DND-41 (cell line): ENCODE measurements around the gene UBE2K.

Source experiments
- ATAC-seq: fragments of 200-7000 bp; cut with Tn5 transposase; 3 replicates; pipeline ENCODE4 v1.9.1; 2021; ENCODE audit warnings: low read depth; ENCODE audit not compliant: insufficient read depth
- DNase-seq: peaks from one replicate; pipeline ENCODE4 v3.0.0-alpha.2; 2020
- H2AFZ ChIP-seq: 2 replicates; pipeline ENCODE4 v1.6.0; 2012; ENCODE audit warnings: low read depth, low read length
- H3K27ac ChIP-seq: 2 replicates; pipeline ENCODE4 v1.5.1; 2012; ENCODE audit warnings: low read length, inconsistent platforms
- H3K27me3 ChIP-seq: fragments of 200-600 bp; sonication (generic); 2 replicates; pipeline ENCODE4 v1.6.0; 2012; ENCODE audit warnings: low read length, mild to moderate bottlenecking, inconsistent platforms; ENCODE audit not compliant: insufficient read depth, poor library complexity
- H3K36me3 ChIP-seq: 2 replicates; pipeline ENCODE4 v1.5.1; 2012; ENCODE audit warnings: low read length, inconsistent platforms; ENCODE audit not compliant: insufficient read depth
- H3K4me1 ChIP-seq: 2 replicates; pipeline ENCODE4 v1.5.1; 2012; ENCODE audit warnings: mild to moderate bottlenecking, low read length; ENCODE audit not compliant: insufficient read depth
- H3K4me2 ChIP-seq: 2 replicates; pipeline ENCODE4 v1.6.0; 2012; ENCODE audit warnings: mild to moderate bottlenecking, moderate library complexity, low read length, inconsistent platforms; ENCODE audit not compliant: insufficient read depth
- H3K4me3 ChIP-seq, 2 experiments: fragments of 200-600 bp in 1 of 2; shearing (Covaris generic) in 1 of 2; 2 replicates each; pipeline ENCODE4 v1.5.1; 2012 to 2016; ENCODE audit warnings: inconsistent platforms in 2 of 2, low read length in 2 of 2, mild to moderate bottlenecking in 2 of 2, low read depth in 1 of 2, moderate library complexity in 1 of 2
- H3K79me2 ChIP-seq: 2 replicates; pipeline ENCODE4 v1.6.0; 2012; ENCODE audit warnings: low read length, inconsistent platforms; ENCODE audit not compliant: insufficient read depth
- H3K9ac ChIP-seq: 2 replicates; pipeline ENCODE4 v1.6.0; 2012; ENCODE audit warnings: low read depth, mild to moderate bottlenecking, inconsistent platforms, low read length, moderate library complexity
- H3K9me3 ChIP-seq: 2 replicates; pipeline ENCODE4 v1.5.1; 2012; ENCODE audit warnings: low read length, moderate library complexity, mild to moderate bottlenecking, inconsistent platforms; ENCODE audit not compliant: insufficient read depth, severe bottlenecking
- H4K20me1 ChIP-seq: 2 replicates; pipeline ENCODE4 v1.6.0; 2012; ENCODE audit warnings: low read length; ENCODE audit not compliant: insufficient read depth
- CTCF ChIP-seq: IDR thresholded peaks from 2 replicates; pipeline ENCODE4 v1.5.1; 2012; ENCODE audit warnings: borderline replicate concordance, low read length, moderate library complexity, mild to moderate bottlenecking; ENCODE audit not compliant: poor library complexity, severe bottlenecking; ENCODE audit errors: extremely low read depth
- EZH2 ChIP-seq: IDR thresholded peaks from 3 replicates; pipeline ENCODE4 v1.6.1; 2012; ENCODE audit warnings: borderline replicate concordance, low read depth, mild to moderate bottlenecking, moderate library complexity, low read length, inconsistent platforms; ENCODE audit not compliant: severe bottlenecking

Gene UBE2K

DNA sequence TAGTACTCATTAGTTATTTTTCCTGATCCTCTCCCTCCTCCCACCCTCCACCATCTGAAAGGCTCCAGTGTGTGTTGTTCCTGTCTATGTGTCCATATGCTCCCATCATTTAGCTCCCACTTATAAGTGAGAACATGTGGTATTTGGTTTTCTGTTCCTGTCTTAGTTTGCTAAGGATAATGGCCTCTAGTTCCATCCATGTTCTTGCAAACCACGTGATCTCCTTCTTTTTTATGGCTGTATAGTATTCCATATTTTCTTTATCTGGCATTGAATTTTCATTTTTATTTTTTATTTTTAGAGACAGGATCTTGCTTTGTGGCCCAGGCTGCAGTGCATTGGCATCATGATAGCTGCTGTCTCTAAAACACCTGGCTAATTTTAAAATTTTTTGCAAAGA, 11.9 kb upstream of the UBE2K start:
- Histone ChIP-seq H2AFZ (no peak overlapping the region), H4K20me1 (no peaks in the 10 kb centered on the region), H3K9me3 (no peaks in the 10 kb centered on the region), H3K4me1 (no peaks in the 10 kb centered on the region), H3K36me3 (no peaks in the 10 kb centered on the region), H3K9ac (no peak overlapping the region), H3K27ac (no peak overlapping the region), H3K4me3 (no peak overlapping the region), H3K27me3 (no peaks in the 10 kb centered on the region), H3K4me2 (no peak overlapping the region), H3K79me2 (no peaks in the 10 kb centered on the region)
- TF ChIP-seq CTCF (no peak), EZH2 (no peak)
- no peak for DNase-seq
- ATAC-seq: no peak

GRCh38 chr4:39687014-39687413, 10.9 kb upstream of the UBE2K start:
- no peaks in the 10 kb centered on the region for H4K20me1 ChIP-seq
- H3K27ac ChIP-seq: no peak overlapping the region
- no peaks in the 10 kb centered on the region for H3K27me3 ChIP-seq
- no peak overlapping the region for H3K4me3 ChIP-seq
- H3K4me2 ChIP-seq: no peak overlapping the region
- H3K36me3 ChIP-seq: no peaks in the 10 kb centered on the region
- no peaks in the 10 kb centered on the region for H3K79me2 ChIP-seq
- H3K4me1 ChIP-seq: no peaks in the 10 kb centered on the region
- H3K9me3 ChIP-seq: no peaks in the 10 kb centered on the region
- TF ChIP-seq CTCF (no peak), EZH2 (no peak)
- H2AFZ ChIP-seq: no peak overlapping the region
- ATAC-seq (no peak), DNase-seq (no peak)
- no peak overlapping the region for H3K9ac ChIP-seq

GRCh38 chr4:39689970-39690369, 8.0 kb upstream of the UBE2K start:
- Histone ChIP-seq H2AFZ (no peak overlapping the region), H3K9ac (no peak overlapping the region), H3K4me1 (no peaks in the 10 kb centered on the region), H4K20me1 (no peaks in the 10 kb centered on the region), H3K4me3 (no peak overlapping the region), H3K27ac (no peak overlapping the region), H3K36me3 (no peaks in the 10 kb centered on the region), H3K27me3 (no peaks in the 10 kb centered on the region), H3K9me3 (no peaks in the 10 kb centered on the region), H3K4me2 (no peak overlapping the region), H3K79me2 (no peaks in the 10 kb centered on the region)
- DNase-seq: no peak
- TF ChIP-seq CTCF (no peak), EZH2 (no peak)
- ATAC-seq: no peak

GRCh38 chr4:39698424-39699009, 581 bp downstream of the UBE2K start:
- peak overlapping the region; percentile 64 for H3K4me2 ChIP-seq
- peak overlapping the region; percentile 83 for H2AFZ ChIP-seq
- no peaks in the 10 kb centered on the region for H3K27me3 ChIP-seq
- DNase-seq (peak; percentile 64), ATAC-seq (peak; percentile 53)
- H3K4me3 ChIP-seq: peak overlapping the region; percentile 61 to 86
- H4K20me1 ChIP-seq: peaks cover 21% of the 10 kb centered on the region
- H3K36me3 ChIP-seq: peaks cover 13% of the 10 kb centered on the region
- peaks cover 35% of the 10 kb centered on the region for H3K4me1 ChIP-seq
- H3K9ac ChIP-seq: peak overlapping the region; percentile 79
- H3K27ac ChIP-seq: peak overlapping the region; percentile 88
- TF ChIP-seq EZH2: no peak
- no peak for TF ChIP-seq CTCF
- H3K9me3 ChIP-seq: no peaks in the 10 kb centered on the region
- H3K79me2 ChIP-seq: peaks cover 65% of the 10 kb centered on the region
